ENCODE results near the gene NHSL1.

Gene NHSL1

DNA sequence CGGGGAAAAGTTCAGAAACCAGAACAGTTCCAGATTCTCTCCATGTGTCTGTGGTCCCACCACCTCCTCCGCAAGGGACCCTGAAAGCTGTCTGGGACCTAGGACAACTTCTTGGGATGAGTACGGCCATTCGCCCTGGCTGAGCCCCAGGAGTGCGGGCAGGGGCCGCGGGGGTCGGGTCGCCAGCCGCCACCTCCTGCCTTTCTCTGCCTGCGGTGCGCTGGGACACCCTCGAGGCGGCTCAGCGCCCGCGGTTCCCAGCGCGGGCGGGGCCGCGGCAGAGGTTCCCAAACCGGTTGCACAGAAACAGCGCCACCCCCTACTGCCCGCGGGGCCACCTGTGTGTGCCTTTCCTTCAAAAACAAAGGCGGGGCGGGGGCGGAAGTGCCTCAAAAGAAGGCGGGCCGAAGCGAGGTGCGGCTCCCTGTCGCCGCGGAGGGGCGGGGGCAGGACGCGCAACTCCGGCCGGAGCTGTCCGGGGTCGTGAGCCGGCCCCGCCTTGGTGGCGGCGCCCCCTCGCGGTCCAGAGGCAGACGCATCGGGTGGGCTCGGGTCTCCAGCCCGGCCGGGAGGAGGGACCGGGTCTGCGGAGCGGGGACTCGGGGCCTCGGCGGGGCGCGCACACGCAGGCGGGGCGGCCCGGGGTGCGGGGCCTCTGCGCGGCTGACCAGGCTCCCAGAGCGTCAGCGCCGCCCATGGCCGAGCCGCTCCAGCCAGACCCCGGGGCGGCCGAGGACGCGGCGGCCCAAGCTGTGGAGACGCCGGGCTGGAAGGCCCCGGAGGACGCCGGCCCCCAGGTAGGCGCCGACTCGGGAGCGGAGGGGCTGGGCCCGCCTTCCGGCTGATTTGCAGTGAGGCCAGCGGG is 95.3 kb downstream of the NHSL1 start, which contains the start of gene HEBP2:
Gene HEBP2 (plus strand): TSS at position 423 of the 865 bp plus-strand sequence. CDS start 273 bp downstream, at position 696.
- peak; percentile 87 for ATAC-seq (ENCODE audit: low read depth)
- H3K4me1 ChIP-seq (ENCODE audit: insufficient read depth, poor library complexity, severe bottlenecking), result peaks cover 5% of the 10 kb centered on the region
- TF ChIP-seq, protein P1, sequence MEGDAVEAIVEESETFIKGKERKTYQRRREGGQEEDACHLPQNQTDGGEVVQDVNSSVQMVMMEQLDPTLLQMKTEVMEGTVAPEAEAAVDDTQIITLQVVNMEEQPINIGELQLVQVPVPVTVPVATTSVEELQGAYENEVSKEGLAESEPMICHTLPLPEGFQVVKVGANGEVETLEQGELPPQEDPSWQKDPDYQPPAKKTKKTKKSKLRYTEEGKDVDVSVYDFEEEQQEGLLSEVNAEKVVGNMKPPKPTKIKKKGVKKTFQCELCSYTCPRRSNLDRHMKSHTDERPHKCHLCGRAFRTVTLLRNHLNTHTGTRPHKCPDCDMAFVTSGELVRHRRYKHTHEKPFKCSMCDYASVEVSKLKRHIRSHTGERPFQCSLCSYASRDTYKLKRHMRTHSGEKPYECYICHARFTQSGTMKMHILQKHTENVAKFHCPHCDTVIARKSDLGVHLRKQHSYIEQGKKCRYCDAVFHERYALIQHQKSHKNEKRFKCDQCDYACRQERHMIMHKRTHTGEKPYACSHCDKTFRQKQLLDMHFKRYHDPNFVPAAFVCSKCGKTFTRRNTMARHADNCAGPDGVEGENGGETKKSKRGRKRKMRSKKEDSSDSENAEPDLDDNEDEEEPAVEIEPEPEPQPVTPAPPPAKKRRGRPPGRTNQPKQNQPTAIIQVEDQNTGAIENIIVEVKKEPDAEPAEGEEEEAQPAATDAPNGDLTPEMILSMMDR (IDR thresholded peaks at IDR 0.05; ENCODE audit: poor library complexity, severe bottlenecking), result peak; percentile 77

DNA sequence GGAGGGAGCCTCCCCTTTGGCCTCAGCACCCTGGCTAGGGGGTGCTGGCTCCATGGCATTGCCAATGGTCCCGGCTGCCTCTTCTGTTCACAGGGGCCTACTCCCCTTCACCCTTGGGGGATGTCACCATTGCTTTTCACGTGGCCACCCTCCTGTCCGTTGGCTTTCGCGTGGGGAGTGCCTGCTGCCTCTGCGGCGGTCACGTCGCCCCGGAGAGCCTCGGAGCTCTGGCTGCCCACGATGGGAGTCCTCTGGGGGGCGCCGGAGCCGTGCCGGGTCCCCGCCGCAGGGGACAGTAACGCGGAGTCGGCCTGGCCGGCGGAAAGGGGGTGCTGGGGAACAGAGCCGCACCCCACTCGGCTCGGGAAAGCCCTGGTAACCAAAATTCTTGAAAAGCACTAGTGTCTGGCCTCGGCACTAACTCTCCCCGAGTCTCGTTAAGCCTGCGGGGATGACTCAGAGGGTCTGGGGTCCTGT is 95.9 kb downstream of the NHSL1 start:
- DNase-seq (ENCODE audit: low spot score) (no peak), ATAC-seq (ENCODE audit: low read depth) (peak; percentile 6)
- H3K4me1 ChIP-seq (ENCODE audit: insufficient read depth, poor library complexity, severe bottlenecking), result peaks cover 5% of the 10 kb centered on the region
- H3K36me3 ChIP-seq (ENCODE audit: low read depth), result peaks cover 28% of the 10 kb centered on the region
- H3K27ac ChIP-seq (ENCODE audit: poor library complexity, severe bottlenecking), result peak overlapping the region; percentile 59
- TF ChIP-seq, protein P1 (IDR thresholded peaks at IDR 0.05; ENCODE audit: poor library complexity, severe bottlenecking), result no peak
- H3K4me3 ChIP-seq (ENCODE audit: severe bottlenecking), result peak overlapping the region; percentile 64
- H3K27me3 ChIP-seq (ENCODE audit: insufficient read depth, poor library complexity, severe bottlenecking), result no peaks in the 10 kb centered on the region
- H3K9me3 ChIP-seq (ENCODE audit: severe bottlenecking), result no peaks in the 10 kb centered on the region

More for the DNA sequence above, 95.3 kb downstream of the NHSL1 start, which contains the start of gene HEBP2:
- DNase-seq (ENCODE audit: low spot score), result peak; percentile 97
- H3K27ac ChIP-seq (ENCODE audit: poor library complexity, severe bottlenecking), result peak within 1 kb of the TSS; percentile 59
- H3K9me3 ChIP-seq (ENCODE audit: severe bottlenecking), result no peaks in the 10 kb centered on the region
- H3K4me3 ChIP-seq (ENCODE audit: severe bottlenecking), result peak within 1 kb of the TSS; percentile 64
- no peaks in the 10 kb centered on the region for H3K27me3 ChIP-seq (ENCODE audit: insufficient read depth, poor library complexity, severe bottlenecking)
- H3K36me3 ChIP-seq (ENCODE audit: low read depth), result peaks cover 31% of the 10 kb centered on the region

DNA sequence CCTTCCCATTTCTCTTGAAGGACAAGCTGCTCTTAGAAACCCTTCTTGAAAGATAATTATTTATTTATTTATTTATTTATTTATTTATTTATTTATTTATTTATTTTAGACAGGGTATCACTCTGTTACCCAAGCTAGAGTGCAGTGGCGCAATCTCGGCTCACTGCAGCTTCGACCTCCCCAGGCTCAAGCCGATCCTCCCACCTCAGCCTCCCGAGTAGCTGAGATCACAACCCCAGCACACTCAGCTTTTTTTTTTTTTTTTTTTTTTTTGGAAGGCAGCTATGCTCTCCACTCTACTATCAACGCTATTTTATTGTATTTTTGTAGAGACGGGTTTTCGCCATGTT is 96.5 kb downstream of the NHSL1 start:
- H3K27ac ChIP-seq (ENCODE audit: poor library complexity, severe bottlenecking), result no peak overlapping the region
- no peak overlapping the region for H3K4me3 ChIP-seq (ENCODE audit: severe bottlenecking)
- H3K36me3 ChIP-seq (ENCODE audit: low read depth), result peaks cover 22% of the 10 kb centered on the region
- ATAC-seq (ENCODE audit: low read depth), result no peak
- no peaks in the 10 kb centered on the region for H3K9me3 ChIP-seq (ENCODE audit: severe bottlenecking)
- peaks cover 5% of the 10 kb centered on the region for H3K4me1 ChIP-seq (ENCODE audit: insufficient read depth, poor library complexity, severe bottlenecking)
- H3K27me3 ChIP-seq (ENCODE audit: insufficient read depth, poor library complexity, severe bottlenecking), result no peaks in the 10 kb centered on the region
- DNase-seq (ENCODE audit: low spot score), result no peak
- TF ChIP-seq, protein P1 (IDR thresholded peaks at IDR 0.05; ENCODE audit: poor library complexity, severe bottlenecking), result no peak

DNA sequence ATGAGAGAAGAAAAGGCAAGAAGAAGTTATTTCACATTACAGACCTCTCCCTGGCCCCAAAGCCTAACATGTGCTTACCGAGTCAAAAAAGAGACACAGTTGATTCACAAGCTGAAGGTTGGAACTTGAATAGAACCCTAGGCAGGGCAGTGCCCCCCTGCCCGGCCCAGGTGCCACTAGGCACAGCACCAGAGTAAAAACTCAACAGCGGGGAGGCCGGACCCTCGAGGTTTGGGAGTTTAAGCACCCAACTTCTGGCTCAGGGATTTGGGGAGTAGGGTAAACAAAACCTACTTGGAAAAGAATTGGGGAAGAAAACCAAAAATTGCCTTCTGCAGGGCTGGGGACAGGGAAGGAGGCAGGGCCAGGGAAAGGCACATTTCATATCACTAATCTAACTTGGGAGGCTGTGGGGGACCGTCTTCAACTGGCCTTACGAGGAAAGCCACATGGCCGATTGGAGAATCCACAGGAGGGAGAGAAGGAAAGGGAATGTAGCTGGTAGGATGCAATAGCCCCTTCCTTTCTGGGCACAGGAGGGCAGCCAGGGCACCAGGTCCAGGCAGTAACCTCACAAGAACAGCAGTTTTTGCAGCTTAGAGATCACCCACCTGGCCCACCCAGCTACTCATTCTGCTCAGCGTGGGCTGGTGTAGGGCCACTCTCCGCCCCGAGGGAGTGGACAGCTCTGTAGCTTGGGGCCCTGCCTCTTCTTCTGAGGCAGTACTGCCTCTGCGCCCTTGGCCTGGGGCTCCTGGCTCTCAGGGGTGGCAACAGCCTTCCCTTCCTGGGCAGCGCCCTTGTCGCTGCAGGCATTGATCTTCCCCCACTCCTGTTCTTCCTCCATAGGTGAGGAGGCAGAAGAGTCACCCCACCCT is 97.1 kb downstream of the NHSL1 start:
- Histone ChIP-seq H3K36me3 (ENCODE audit: low read depth) (peaks cover 17% of the 10 kb centered on the region), H3K9me3 (ENCODE audit: severe bottlenecking) (no peaks in the 10 kb centered on the region), H3K4me3 (ENCODE audit: severe bottlenecking) (no peak overlapping the region), H3K27ac (ENCODE audit: poor library complexity, severe bottlenecking) (no peak overlapping the region), H3K4me1 (ENCODE audit: insufficient read depth, poor library complexity, severe bottlenecking) (peaks cover 5% of the 10 kb centered on the region), H3K27me3 (ENCODE audit: insufficient read depth, poor library complexity, severe bottlenecking) (no peaks in the 10 kb centered on the region)
- DNase-seq (ENCODE audit: low spot score), result no peak
- TF ChIP-seq, protein P1 (IDR thresholded peaks at IDR 0.05; ENCODE audit: poor library complexity, severe bottlenecking), result no peak
- no peak for ATAC-seq (ENCODE audit: low read depth)
